Breast epithelium (tissue), 3 donors: ENCODE measurements around the gene DGKB.

Experiments used
- CTCF ChIP-seq, 3 donors: fragments of 450-650 bp; IDR thresholded peaks; one replicate each; pipeline ENCODE4 v1.5.1; 2016 to 2017; ENCODE audit warnings: antibody characterized with exemption in 3 of 3, mild to moderate bottlenecking in 3 of 3, moderate library complexity in 3 of 3
- POLR2A ChIP-seq: fragments of 450-650 bp; IDR thresholded peaks from one replicate; pipeline ENCODE4 v1.6.1; 2016; ENCODE audit warnings: antibody characterized with exemption, mild to moderate bottlenecking, moderate library complexity

DNA sequence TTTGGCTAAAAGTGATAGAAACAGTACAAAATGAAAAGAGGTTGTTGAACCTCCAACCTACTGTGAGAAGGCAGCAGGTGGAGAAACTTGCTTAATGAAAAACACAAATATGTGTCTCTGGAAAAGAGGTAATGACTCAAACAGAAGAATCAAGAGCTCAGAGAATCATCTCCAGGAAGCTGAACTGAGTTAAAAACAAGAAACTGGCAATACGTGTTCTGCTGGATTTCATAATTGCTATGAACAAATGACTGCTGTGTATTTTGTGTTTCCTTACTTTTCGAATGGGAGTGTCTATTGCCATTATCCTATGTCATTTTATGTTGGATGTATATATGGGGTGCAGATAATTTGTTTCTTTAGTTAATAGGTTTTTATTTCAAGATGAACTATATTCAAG is 401.1 kb downstream of the DGKB start:
- no peak for TF ChIP-seq POLR2A
- TF ChIP-seq CTCF (IDR thresholded peaks at IDR 0.05) = no peak
